Neural cell (in vitro differentiated cells): ENCODE measurements around the gene CDK7. TPM values are rescaled to one million over a fixed set of nuclear protein-coding genes. Genes with fewer than 3 reads are reported as not detected.

Experiments used
- H2AFZ ChIP-seq: fragments of 200-600, 300-800 bp; sonication (generic), shearing (Covaris generic); 2 replicates; pipeline ENCODE4 v1.6.0; 2014; ENCODE audit warnings: low read depth, mild to moderate bottlenecking, antibody characterized with exemption, low read length, moderate library complexity
- H3F3A ChIP-seq: fragments of 200-600 bp; shearing (Covaris generic); 2 replicates; pipeline ENCODE4 v1.6.1; 2016; ENCODE audit warnings: mild to moderate bottlenecking, moderate library complexity, mixed read lengths, antibody characterized with exemption, low read length; ENCODE audit not compliant: insufficient read depth, poor library complexity, severe bottlenecking
- H3K27ac ChIP-seq: fragments of 200-600, 300-800 bp; sonication (generic), shearing (Covaris generic); 2 replicates; pipeline ENCODE4 v1.5.1; 2014; ENCODE audit warnings: mild to moderate bottlenecking, low read length, moderate library complexity
- H3K27me3 ChIP-seq: fragments of 300-800, 200-600 bp; sonication (generic), shearing (Covaris generic); 2 replicates; pipeline ENCODE4 v1.6.0; 2014; ENCODE audit warnings: mild to moderate bottlenecking, low read depth, low read length, moderate library complexity; ENCODE audit not compliant: insufficient read depth
- H3K36me3 ChIP-seq: fragments of 300-800, 200-600 bp; sonication (generic), shearing (Covaris generic); 2 replicates; pipeline ENCODE4 v1.5.1; 2014; ENCODE audit warnings: mild to moderate bottlenecking, antibody characterized with exemption, low read length, moderate library complexity; ENCODE audit not compliant: insufficient read depth
- H3K4me2 ChIP-seq: fragments of 300-800, 200-600 bp; sonication (generic), shearing (Covaris generic); 2 replicates; pipeline ENCODE4 v1.6.0; 2014; ENCODE audit warnings: mild to moderate bottlenecking, low read length
- H3K4me3 ChIP-seq: fragments of 300-800, 200-600 bp; sonication (generic), shearing (Covaris generic); 2 replicates; pipeline ENCODE4 v1.5.1; 2014; ENCODE audit warnings: mild to moderate bottlenecking, low read length, moderate library complexity
- H3K79me2 ChIP-seq: fragments of 200-600 bp; shearing (Covaris generic); replicated peaks from 2 replicates; pipeline ENCODE4 v1.6.0; 2014; ENCODE audit warnings: mild to moderate bottlenecking, low read length, moderate library complexity; ENCODE audit not compliant: insufficient read depth
- H3K9ac ChIP-seq: fragments of 300-800, 200-600 bp; sonication (generic), shearing (Covaris generic); 2 replicates; pipeline ENCODE4 v1.6.1; 2016; ENCODE audit warnings: mild to moderate bottlenecking, low read length, mixed read lengths
- H3K9me2 ChIP-seq: fragments of 200-600 bp; shearing (Covaris generic); 2 replicates; pipeline ENCODE4 v1.6.1; 2016; ENCODE audit warnings: mild to moderate bottlenecking, low read length, mixed read lengths; ENCODE audit not compliant: insufficient read depth
- H3K9me3 ChIP-seq: fragments of 200-600, 300-800 bp; sonication (generic), shearing (Covaris generic); 2 replicates; pipeline ENCODE4 v1.6.1; 2016; ENCODE audit warnings: mild to moderate bottlenecking, mixed run types, low read length, moderate library complexity, mixed read lengths
- H4K20me1 ChIP-seq: fragments of 200-600 bp; shearing (Covaris generic); 2 replicates; pipeline ENCODE4 v1.6.1; 2016; ENCODE audit warnings: mild to moderate bottlenecking, mixed run types; ENCODE audit not compliant: insufficient read depth
- MXI1 ChIP-seq: fragments of 450-650 bp; conservative IDR thresholded peaks from 2 replicates; pipeline ENCODE4 v1.6.1; 2014; ENCODE audit warnings: antibody characterized with exemption, mild to moderate bottlenecking; ENCODE audit not compliant: poor library complexity, severe bottlenecking
- POLR2AphosphoS5 ChIP-seq: IDR thresholded peaks from 2 replicates; pipeline ENCODE4 v1.6.1; 2012
- RAD21 ChIP-seq: fragments of 450-650 bp; conservative IDR thresholded peaks from 2 replicates; pipeline ENCODE4 v1.6.1; 2014; ENCODE audit warnings: antibody characterized with exemption, mild to moderate bottlenecking, moderate library complexity
- SMC3 ChIP-seq: fragments of 450-650 bp; conservative IDR thresholded peaks from 2 replicates; pipeline ENCODE4 v1.6.1; 2014; ENCODE audit warnings: antibody characterized with exemption, mild to moderate bottlenecking, moderate library complexity; ENCODE audit not compliant: poor library complexity
- TAF1 ChIP-seq: IDR thresholded peaks from 2 replicates; pipeline ENCODE4 v1.6.1; 2012; ENCODE audit warnings: low read depth
- polyA plus RNA-seq: library from polyadenylated mRNA; depleted of rRNA; stranded (reverse); fragments of >200 nt; gene quantifications from 2 replicates; pipeline ENCODE4 v1.2.3, GENCODE V29; 2014
- TF ChIP-seq, protein P1 (sequence below): fragments of 450-650 bp; IDR thresholded peaks from 2 replicates; pipeline ENCODE4 v1.5.1; 2014; ENCODE audit warnings: antibody characterized with exemption, mild to moderate bottlenecking, moderate library complexity; ENCODE audit not compliant: poor library complexity, severe bottlenecking
- TF ChIP-seq, protein P2 (sequence below): IDR thresholded peaks from 2 replicates; pipeline ENCODE4 v1.6.1; 2012; ENCODE audit warnings: borderline replicate concordance

Gene CDK7
- polyA plus RNA-seq, 1 donor from 2014 or later: 44.2 TPM

DNA sequence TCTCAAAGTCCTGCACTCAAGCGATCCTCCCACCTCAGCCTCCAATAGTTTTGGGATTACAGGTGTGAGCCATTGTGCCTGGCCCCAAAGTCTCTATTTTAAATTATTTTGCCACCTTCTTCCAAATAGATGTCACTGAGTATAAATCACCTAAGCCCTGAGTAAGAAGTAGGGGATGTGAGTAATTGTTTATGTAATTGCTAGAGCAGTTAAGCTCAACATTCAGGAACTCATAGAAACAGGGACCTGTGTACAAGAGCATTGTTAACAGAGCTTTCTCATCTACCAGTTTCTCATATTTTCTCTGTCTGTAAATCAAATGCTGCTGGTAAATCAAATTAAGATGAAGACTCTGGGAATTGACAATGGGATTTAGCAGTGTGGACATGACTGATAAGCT lies 26.3 kb downstream of the CDK7 start:
- Histone ChIP-seq H3F3A (no peaks in the 10 kb centered on the region), H3K36me3 (no peaks in the 10 kb centered on the region), H3K4me3 (no peak overlapping the region), H3K79me2 (no peaks in the 10 kb centered on the region), H4K20me1 (no peaks in the 10 kb centered on the region), H3K27ac (no peak overlapping the region), H3K4me2 (no peak overlapping the region), H3K9me3 (no peaks in the 10 kb centered on the region), H3K9ac (no peak overlapping the region), H2AFZ (no peak overlapping the region), H3K27me3 (no peaks in the 10 kb centered on the region), H3K9me2 (no peaks in the 10 kb centered on the region)
- TF ChIP-seq, protein P1, sequence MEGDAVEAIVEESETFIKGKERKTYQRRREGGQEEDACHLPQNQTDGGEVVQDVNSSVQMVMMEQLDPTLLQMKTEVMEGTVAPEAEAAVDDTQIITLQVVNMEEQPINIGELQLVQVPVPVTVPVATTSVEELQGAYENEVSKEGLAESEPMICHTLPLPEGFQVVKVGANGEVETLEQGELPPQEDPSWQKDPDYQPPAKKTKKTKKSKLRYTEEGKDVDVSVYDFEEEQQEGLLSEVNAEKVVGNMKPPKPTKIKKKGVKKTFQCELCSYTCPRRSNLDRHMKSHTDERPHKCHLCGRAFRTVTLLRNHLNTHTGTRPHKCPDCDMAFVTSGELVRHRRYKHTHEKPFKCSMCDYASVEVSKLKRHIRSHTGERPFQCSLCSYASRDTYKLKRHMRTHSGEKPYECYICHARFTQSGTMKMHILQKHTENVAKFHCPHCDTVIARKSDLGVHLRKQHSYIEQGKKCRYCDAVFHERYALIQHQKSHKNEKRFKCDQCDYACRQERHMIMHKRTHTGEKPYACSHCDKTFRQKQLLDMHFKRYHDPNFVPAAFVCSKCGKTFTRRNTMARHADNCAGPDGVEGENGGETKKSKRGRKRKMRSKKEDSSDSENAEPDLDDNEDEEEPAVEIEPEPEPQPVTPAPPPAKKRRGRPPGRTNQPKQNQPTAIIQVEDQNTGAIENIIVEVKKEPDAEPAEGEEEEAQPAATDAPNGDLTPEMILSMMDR: no peak
- no peak for TF ChIP-seq POLR2AphosphoS5
- no peak for TF ChIP-seq TAF1
- TF ChIP-seq RAD21: no peak
- no peak for TF ChIP-seq SMC3
- no peak for TF ChIP-seq MXI1
- TF ChIP-seq, protein P2, sequence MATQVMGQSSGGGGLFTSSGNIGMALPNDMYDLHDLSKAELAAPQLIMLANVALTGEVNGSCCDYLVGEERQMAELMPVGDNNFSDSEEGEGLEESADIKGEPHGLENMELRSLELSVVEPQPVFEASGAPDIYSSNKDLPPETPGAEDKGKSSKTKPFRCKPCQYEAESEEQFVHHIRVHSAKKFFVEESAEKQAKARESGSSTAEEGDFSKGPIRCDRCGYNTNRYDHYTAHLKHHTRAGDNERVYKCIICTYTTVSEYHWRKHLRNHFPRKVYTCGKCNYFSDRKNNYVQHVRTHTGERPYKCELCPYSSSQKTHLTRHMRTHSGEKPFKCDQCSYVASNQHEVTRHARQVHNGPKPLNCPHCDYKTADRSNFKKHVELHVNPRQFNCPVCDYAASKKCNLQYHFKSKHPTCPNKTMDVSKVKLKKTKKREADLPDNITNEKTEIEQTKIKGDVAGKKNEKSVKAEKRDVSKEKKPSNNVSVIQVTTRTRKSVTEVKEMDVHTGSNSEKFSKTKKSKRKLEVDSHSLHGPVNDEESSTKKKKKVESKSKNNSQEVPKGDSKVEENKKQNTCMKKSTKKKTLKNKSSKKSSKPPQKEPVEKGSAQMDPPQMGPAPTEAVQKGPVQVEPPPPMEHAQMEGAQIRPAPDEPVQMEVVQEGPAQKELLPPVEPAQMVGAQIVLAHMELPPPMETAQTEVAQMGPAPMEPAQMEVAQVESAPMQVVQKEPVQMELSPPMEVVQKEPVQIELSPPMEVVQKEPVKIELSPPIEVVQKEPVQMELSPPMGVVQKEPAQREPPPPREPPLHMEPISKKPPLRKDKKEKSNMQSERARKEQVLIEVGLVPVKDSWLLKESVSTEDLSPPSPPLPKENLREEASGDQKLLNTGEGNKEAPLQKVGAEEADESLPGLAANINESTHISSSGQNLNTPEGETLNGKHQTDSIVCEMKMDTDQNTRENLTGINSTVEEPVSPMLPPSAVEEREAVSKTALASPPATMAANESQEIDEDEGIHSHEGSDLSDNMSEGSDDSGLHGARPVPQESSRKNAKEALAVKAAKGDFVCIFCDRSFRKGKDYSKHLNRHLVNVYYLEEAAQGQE: no peak

DNA sequence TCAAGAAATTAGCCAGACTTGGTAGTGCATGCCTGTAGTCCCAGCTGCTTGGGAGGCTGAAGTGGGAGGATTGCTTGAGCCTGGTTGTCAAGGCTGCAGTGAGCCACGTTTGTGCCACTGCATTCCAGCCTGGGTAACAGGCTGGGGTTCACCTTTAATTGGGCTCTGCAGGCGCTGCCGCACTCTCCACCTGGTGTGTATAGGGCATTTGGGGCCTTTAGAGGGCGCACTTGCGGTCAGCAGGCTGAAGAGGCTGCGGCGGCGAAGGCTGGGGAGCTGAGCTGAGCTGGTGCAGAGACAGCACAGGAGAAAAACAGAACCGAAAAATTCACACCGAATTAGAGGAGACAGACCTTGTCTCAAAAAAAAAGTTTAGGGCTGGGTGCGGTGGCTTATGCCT lies 31.2 kb downstream of the CDK7 start:
- Histone ChIP-seq H3K9me2 (no peaks in the 10 kb centered on the region), H3K79me2 (no peaks in the 10 kb centered on the region), H4K20me1 (no peaks in the 10 kb centered on the region), H3K27ac (no peak overlapping the region), H3K4me3 (no peak overlapping the region), H2AFZ (no peak overlapping the region), H3F3A (no peaks in the 10 kb centered on the region), H3K36me3 (no peaks in the 10 kb centered on the region), H3K27me3 (no peaks in the 10 kb centered on the region), H3K4me2 (no peak overlapping the region), H3K9ac (no peak overlapping the region), H3K9me3 (no peaks in the 10 kb centered on the region)
- TF ChIP-seq, protein P2: no peak
